Loucy (cell line): ENCODE measurements around the gene DYNAP.

Source experiments
- EZH2phosphoT487 ChIP-seq: fragments of 200-600 bp; IDR thresholded peaks from 2 replicates; pipeline ENCODE4 v1.6.1; 2018; ENCODE audit warnings: antibody characterized with exemption, mild to moderate bottlenecking, moderate library complexity, borderline replicate concordance
- TF ChIP-seq, protein P1 (sequence below): fragments of 200-600 bp; sonication (generic); conservative IDR thresholded peaks from 2 replicates; pipeline ENCODE4 v1.5.1; 2014; ENCODE audit warnings: mild to moderate bottlenecking, antibody characterized with exemption, low read length

DNA sequence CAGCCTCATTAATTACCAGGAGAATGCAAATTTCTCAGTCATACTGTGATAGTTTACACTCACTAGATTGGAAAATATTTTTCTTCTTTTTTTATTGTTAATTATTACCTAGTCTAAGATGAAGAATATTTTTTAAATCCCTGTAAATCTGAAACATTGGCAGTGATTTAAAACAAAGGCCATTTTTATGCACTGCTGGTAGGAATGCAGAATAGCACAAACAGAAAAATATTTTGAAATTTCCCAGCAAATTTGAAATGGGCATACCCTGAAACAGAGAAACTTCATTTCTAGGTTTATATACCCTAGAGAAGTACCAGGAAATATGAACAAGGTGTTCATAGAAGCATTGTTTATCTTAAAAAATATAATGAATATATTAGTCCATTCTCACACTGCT lies 31.0 kb downstream of the DYNAP start:
- TF ChIP-seq, protein P1, sequence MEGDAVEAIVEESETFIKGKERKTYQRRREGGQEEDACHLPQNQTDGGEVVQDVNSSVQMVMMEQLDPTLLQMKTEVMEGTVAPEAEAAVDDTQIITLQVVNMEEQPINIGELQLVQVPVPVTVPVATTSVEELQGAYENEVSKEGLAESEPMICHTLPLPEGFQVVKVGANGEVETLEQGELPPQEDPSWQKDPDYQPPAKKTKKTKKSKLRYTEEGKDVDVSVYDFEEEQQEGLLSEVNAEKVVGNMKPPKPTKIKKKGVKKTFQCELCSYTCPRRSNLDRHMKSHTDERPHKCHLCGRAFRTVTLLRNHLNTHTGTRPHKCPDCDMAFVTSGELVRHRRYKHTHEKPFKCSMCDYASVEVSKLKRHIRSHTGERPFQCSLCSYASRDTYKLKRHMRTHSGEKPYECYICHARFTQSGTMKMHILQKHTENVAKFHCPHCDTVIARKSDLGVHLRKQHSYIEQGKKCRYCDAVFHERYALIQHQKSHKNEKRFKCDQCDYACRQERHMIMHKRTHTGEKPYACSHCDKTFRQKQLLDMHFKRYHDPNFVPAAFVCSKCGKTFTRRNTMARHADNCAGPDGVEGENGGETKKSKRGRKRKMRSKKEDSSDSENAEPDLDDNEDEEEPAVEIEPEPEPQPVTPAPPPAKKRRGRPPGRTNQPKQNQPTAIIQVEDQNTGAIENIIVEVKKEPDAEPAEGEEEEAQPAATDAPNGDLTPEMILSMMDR = no peak
- TF ChIP-seq EZH2phosphoT487 = no peak
